DMS 273 (cell line): ENCODE results near the gene KPNA2.

ENCODE experiments used
- DNase-seq: peaks from one replicate; lab custom pipeline; 2025; ENCODE audit not compliant: unreplicated experiment; lab: John Stamatoyannopoulos, UW

KPNA2 gene

GRCh38 chr17:68095205-68095811 lies 59.8 kb downstream of the KPNA2 start:
- DNase-seq: no peak

- DNase-seq: no peak
These were observed 60.6 kb downstream of the KPNA2 start for GRCh38 chr17:68096111-68096510.
